CD4-positive, alpha-beta T cell treated with Interleukin-6 for 4 hours (primary cell): ENCODE results near the gene SLC17A2.
"Not testable (repeated sequence)": the region's sequence is repeated elsewhere in the genome, so short reads cannot be mapped to it uniquely, and the experiment has no call there.

ENCODE experiments used
- DNase-seq: peaks from one replicate; pipeline ENCODE4 v3.0.0-alpha.2; 2020; ENCODE audit warnings: mixed read lengths

SLC17A2 gene

GRCh38 chr6:25951296-25952032 lies 21.0 kb upstream of the SLC17A2 start:
- no peak for DNase-seq

DNA sequence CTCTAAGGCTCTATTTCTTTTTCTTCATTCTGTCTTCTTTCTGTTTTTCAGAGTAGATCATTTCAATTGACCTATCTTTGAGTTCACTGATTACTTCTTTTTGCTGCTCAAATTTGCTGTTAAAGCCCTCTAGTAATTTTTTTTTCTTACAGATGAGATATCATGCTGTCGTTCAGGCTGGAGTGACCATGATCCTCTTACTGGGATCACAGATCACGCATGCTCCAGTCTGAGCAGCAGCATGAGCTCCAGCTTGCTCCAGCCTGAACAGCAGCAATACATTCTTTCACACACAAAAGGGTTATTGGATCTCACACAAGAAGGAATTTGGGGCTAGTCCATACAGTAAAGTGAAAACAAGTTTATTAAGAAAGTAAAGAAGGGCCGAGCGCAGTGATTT lies 19.8 kb upstream of the SLC17A2 start:
- DNase-seq, result no peak

- no peak for DNase-seq
Observed at GRCh38 chr6:25949695-25950094, 19.2 kb upstream of the SLC17A2 start.

GRCh38 chr6:25947492-25947891 lies 17.0 kb upstream of the SLC17A2 start:
- DNase-seq, result not testable (repeated sequence)

DNA sequence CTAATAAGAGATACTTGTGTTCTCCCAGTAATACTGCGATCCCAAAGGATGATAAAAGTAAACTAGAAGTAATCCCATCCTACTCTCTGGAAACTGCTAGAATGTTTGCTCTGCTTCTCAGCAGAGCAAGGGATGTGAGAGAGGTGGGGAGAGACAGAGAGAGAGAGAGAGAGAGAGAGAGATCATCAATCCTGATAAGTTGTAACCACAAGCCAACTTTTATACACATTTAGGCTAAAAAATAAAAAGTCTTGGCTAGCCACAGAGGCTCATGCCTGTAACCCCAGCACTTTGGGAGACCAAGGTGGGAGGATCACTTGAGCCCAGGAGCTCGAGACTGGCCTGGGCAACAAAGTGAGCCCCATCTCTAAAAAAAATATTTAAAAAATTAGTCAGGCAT lies 16.1 kb upstream of the SLC17A2 start:
- no peak for DNase-seq

- not testable (repeated sequence) for DNase-seq
Observed at GRCh38 chr6:25945738-25946137, 15.2 kb upstream of the SLC17A2 start.

DNA sequence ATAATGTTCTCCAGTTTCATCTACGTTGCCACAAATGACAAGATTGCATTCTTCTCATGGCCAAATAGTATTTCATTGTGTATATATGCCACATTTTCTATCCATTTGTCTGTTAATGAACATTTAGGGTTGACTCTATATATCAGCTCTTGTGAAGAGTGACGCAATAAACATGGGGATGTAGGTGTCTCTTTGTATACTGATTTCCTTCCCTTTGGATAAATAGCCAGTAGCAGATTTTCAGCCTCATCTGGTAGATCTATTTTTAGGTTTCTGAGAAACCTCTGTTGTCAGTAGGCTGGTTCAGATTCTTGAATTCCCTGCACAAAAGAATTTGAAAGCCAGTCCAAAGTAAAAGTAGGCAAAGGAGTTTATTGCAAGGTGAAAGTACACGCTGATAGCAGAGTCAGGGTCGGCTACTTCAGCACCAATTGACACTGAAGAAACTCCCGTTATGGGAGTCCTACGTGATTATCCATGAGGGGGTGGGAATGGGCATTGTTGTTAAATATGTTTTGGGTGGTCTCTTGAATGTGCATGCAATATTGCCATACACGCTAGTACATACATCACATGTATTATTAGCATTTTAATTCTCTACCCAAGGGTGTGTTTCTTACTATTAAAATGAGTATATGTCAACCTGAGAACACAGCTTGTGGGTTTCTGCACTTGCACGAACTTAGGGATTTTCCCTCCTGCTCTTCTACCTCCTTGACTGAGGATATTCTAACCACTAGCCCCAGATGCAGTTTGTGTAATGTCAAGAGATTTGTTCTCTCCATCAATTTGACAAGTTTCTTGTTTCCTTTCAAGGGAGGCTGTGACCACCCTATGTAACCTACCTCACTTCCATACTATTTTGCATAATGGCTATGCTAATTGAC lies 14.4 kb upstream of the SLC17A2 start:
- DNase-seq, result no peak

DNA sequence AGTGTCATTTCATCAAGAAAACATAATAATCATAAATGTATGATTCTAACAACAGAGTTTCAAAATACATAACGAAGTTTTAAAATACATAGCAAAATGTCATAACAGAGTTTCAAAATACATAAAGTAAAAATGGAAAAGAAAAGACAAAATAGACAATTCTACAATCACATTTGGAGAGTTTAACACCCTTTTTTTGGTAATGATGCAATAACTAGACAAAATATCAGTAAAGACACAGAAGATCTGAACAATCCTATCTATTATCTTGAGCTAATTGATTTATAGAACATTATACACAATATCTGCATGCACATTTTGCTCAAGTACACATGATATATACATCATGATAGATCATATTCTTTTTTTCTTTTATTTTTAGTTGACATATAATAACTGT lies 13.4 kb upstream of the SLC17A2 start:
- DNase-seq, result no peak

DNA sequence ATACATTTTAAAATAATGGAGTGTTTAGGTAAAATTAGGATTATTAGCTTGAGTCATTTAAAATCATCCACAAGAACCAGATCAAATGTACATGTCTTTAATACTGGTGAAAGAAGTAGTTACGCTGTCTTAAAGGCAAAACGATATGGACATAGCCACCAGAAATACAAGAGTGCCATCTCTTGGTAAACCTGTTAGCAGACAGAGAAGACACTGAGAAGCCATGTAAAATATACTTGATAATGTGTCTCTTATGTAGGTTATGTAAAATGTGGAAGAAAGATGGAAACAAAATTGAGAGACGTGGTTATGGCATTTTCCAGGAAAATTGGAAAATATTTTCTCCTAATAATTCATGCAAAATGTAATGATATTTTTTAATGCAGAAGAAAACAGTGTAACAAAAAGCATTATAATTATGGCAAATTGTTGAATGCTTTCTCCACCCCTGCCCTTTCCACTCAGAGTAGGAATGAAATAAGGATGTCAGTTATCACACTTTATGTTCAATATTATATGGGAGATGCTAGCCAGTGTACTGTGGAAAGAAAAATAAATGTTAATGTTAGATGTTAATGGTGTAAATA lies 12.2 kb upstream of the SLC17A2 start:
- DNase-seq, result no peak

GRCh38 chr6:25939593-25939992 lies 9.1 kb upstream of the SLC17A2 start:
- no peak for DNase-seq

- no peak for DNase-seq
Observed at GRCh38 chr6:25935953-25936352, 5.5 kb upstream of the SLC17A2 start.

GRCh38 chr6:25934735-25935313 lies 4.3 kb upstream of the SLC17A2 start:
- DNase-seq, result no peak

- DNase-seq, result no peak
Observed at GRCh38 chr6:25934156-25934555, 3.7 kb upstream of the SLC17A2 start.

DNA sequence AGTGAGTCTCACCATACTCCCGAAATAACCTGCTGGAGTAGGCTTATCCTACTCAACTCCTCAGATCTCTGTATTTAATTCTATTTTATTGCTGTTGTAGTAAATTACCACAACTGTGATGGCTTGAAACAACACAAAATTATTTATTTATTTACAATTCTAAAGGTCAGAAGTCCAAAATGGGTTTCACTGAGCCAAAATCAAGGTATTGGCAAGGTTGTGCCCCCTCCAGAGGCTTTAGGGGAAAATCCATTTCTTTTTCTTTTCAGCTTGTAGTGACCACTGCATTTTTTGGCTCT lies 869 bp upstream of the SLC17A2 start:
- no peak for DNase-seq

DNA sequence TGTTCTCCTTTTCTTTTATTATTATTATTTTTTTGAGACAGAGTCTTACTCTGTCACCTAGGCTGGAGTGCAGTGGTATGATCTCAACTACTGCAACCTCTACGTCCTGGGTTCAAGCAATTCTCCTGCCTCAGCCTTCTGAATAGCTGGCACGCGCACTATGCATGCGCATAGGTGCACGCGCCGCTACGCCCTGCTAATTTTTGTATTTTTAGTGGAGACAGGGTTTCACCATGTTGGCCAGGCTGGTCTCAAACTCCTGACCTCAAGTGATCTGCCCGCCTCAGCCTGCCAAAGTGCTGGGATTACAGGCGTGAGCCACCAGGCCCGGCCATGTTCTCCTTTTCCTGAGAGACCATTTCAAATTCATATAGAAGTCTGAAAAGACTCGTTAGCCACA lies 706 bp downstream of the SLC17A2 start:
- not testable (repeated sequence) for DNase-seq

DNA sequence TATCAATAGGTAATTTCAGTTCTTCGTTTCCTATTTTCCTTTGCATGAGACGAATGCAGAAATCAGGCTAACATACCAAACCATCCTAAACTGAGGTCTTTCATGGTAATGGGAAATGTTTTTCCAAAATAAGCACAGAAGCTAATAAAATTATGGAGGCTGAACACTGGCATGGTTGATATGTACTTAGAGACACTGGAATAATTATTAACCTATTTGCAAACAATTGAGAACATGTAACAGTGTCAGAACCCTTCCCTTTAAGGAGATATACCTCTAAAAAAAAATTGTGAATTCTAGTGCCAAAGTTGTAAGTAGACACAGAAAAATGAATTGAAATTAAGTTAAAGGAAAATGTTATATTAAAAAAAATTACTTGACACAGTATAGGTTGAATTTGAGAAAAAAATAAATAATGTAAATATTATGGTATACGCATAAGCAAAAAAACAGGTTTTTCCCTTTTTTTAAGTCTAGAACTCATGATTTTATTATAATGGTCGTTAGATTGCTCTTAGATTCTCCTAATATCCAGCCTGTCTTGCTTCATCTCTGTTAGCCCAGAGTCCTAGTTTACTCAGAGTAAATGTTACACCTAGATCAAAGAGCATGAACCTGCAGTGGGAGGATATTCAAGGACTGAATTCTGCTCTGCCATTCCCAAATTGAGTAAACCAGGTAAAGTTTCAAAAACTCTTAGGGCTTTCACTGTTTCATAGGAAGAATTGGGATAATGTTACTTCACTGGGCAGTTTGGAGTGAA lies 1.7 kb downstream of the SLC17A2 start:
- no peak for DNase-seq

DNA sequence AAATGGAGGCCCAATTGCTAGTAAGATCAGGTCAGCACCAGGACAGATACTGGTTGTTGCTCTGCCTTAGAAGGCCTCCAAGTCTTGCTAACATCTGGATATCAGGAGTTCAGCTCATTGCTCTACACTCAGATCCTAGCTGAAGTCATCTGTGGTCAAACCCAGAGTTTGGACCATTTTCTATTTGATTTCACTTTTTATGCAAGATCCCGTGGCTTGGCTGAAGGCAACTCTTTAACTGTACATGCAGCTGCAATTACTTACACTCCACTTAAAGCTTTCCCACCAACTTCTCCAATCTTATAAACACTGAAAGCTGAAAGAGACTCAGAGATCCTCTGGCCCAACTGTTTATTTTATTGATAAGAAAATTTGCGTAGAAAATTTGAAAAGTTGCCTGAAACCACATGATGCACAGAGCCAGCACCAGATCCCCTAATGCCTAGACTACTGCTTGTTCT lies 2.7 kb downstream of the SLC17A2 start:
- no peak for DNase-seq

DNA sequence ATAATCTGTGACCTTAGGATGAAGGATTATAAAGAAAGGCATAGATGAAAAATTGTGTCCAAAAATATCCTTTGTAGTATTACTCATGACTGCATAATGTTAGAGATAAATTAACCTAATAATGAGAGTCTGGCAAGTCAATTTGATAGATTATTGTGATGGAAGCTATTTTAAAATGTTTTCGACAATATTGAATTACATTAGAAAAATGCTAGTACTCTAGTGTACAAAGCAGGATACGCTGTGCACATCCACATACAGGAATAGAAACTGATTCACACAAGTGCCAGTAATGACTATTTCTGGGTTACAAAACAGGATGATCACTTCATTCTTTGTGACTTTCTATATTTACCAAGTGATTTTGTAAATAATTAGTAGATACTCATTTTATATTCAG lies 3.3 kb downstream of the SLC17A2 start:
- DNase-seq, result no peak

- no peak for DNase-seq
Observed at GRCh38 chr6:25925876-25926275, 4.6 kb downstream of the SLC17A2 start.

DNA sequence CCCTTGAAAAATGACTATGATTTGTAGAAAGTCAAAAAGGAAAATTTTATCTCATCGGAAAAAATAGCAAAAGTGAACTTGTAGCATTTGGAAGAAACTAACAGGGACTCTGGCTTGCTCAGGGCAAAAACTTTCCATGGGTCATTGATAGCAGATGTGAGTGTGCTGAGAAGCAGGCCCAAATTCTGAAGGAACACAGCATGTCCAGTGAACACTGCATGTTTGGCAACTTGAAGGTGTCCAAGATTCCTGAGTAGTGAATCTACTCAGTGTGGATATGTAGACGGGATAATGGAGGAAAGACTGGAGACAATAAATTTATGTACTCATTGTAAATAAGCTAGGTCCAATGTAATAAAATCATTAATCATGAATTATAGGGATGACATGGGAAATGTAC lies 8.2 kb downstream of the SLC17A2 start:
- DNase-seq, result no peak

DNA sequence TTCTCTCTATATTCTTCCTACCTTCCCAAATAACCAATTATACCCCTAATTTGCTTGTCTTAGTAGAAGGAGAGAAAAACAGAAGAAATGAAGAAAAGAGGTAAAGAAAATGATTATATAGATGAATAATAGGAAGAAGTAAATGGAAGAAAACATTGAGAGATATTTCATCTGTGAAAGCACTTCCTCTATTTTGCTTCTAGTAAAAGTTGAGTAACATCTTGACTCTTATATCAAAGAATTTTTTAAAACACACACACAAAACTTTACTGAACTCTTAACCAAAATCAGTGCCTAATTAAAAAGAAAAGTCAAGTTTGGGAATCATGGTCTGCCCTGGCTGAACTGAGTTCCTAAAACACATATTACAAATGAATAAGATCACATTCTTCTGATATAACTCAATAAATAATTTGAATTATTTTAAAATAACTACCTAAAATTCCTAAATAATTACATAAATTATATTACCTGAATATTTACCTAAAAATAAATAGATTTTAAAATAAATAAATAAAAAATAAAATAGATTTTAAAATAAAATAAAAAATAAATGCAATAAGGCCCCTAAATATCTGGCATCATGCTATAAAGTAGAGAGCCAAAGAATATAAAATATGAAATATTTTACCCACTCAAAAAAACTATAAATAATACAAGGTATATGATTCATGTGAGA lies 8.8 kb downstream of the SLC17A2 start:
- DNase-seq, result no peak

GRCh38 chr6:25919657-25920056 lies 10.8 kb downstream of the SLC17A2 start:
- DNase-seq, result no peak
